H9 (cell line): ENCODE results near the gene ZBTB17. TPM values are rescaled to one million over a fixed set of nuclear protein-coding genes. Genes with fewer than 3 reads are reported as not detected.

Experiments
- DNase-seq: peaks from one replicate; pipeline ENCODE4 v3.0.0-alpha.2; 2017
- H2AFZ ChIP-seq: one replicate; pipeline ENCODE4 v1.6.1; 2013; ENCODE audit warnings: mild to moderate bottlenecking, low read length, control low read depth, moderate library complexity
- H2AK5ac ChIP-seq: 2 replicates; pipeline ENCODE4 v1.6.1; 2013; ENCODE audit warnings: low read length, control low read depth, mixed read lengths; ENCODE audit not compliant: insufficient read length
- H2BK120ac ChIP-seq: one replicate; pipeline ENCODE4 v1.6.1; 2013; ENCODE audit warnings: low read depth, mild to moderate bottlenecking, low read length, control low read depth, inconsistent platforms; ENCODE audit not compliant: poor library complexity, severe bottlenecking
- H2BK12ac ChIP-seq: 2 replicates; pipeline ENCODE4 v1.6.1; 2013; ENCODE audit warnings: low read length, control low read depth, mixed read lengths, low read depth; ENCODE audit not compliant: insufficient read length
- H2BK15ac ChIP-seq: 2 replicates; pipeline ENCODE4 v1.6.1; 2013; ENCODE audit warnings: low read depth, low read length, control low read depth
- H2BK20ac ChIP-seq: one replicate; pipeline ENCODE4 v1.6.1; 2013; ENCODE audit warnings: low read depth, mild to moderate bottlenecking, low read length, control low read depth, inconsistent platforms; ENCODE audit not compliant: poor library complexity, severe bottlenecking
- H2BK5ac ChIP-seq: 2 replicates; pipeline ENCODE4 v1.6.1; 2013; ENCODE audit warnings: low read length, control low read depth, mixed read lengths; ENCODE audit not compliant: insufficient read length
- H3K14ac ChIP-seq: 2 replicates; pipeline ENCODE4 v1.6.1; 2013; ENCODE audit warnings: low read length, control low read depth; ENCODE audit not compliant: insufficient read depth
- H3K18ac ChIP-seq: 2 replicates; pipeline ENCODE4 v1.6.1; 2013; ENCODE audit warnings: low read depth, mild to moderate bottlenecking, mixed read lengths, low read length, control low read depth; ENCODE audit not compliant: insufficient read length
- H3K23ac ChIP-seq: 2 replicates; pipeline ENCODE4 v1.6.1; 2013; ENCODE audit warnings: low read length, control low read depth, mixed read lengths, low read depth; ENCODE audit not compliant: insufficient read length
- H3K23me2 ChIP-seq: 2 replicates; pipeline ENCODE4 v1.6.1; 2013; ENCODE audit warnings: low read depth, mild to moderate bottlenecking, mixed read lengths, low read length, control low read depth; ENCODE audit not compliant: insufficient read length, poor library complexity, severe bottlenecking
- H3K27ac ChIP-seq: 2 replicates; pipeline ENCODE4 v1.5.1; 2013; ENCODE audit warnings: low read length, control low read depth, mixed read lengths, low read depth; ENCODE audit not compliant: insufficient read length
- H3K27me3 ChIP-seq: 2 replicates; pipeline ENCODE4 v1.6.1; 2013; ENCODE audit warnings: low read length, control low read depth, inconsistent platforms; ENCODE audit not compliant: insufficient read depth
- H3K4ac ChIP-seq: 2 replicates; pipeline ENCODE4 v1.6.1; 2013; ENCODE audit warnings: low read depth, mild to moderate bottlenecking, control low read depth, inconsistent platforms, low read length, moderate library complexity
- H3K4me1 ChIP-seq: 2 replicates; pipeline ENCODE4 v1.6.1; 2013; ENCODE audit warnings: low read length, control low read depth, inconsistent platforms; ENCODE audit not compliant: insufficient read depth
- H3K4me2 ChIP-seq: 2 replicates; pipeline ENCODE4 v1.6.1; 2013; ENCODE audit warnings: low read length, control low read depth, mixed read lengths; ENCODE audit not compliant: insufficient read length, insufficient read depth
- H3K56ac ChIP-seq: 2 replicates; pipeline ENCODE4 v1.6.1; 2013; ENCODE audit warnings: low read depth, mild to moderate bottlenecking, mixed read lengths, low read length, control low read depth; ENCODE audit not compliant: insufficient read length
- H3K79me1 ChIP-seq: 2 replicates; pipeline ENCODE4 v1.6.1; 2013; ENCODE audit warnings: low read depth, mild to moderate bottlenecking, moderate library complexity, low read length, control low read depth, inconsistent platforms; ENCODE audit not compliant: insufficient read depth, poor library complexity, severe bottlenecking
- H3K79me2 ChIP-seq: 2 replicates; pipeline ENCODE4 v1.6.1; 2013; ENCODE audit warnings: low read length, control low read depth, inconsistent platforms; ENCODE audit not compliant: insufficient read depth
- H3K9ac ChIP-seq: 2 replicates; pipeline ENCODE4 v1.6.1; 2013; ENCODE audit warnings: low read length, control low read depth, mixed read lengths; ENCODE audit not compliant: insufficient read length; ENCODE audit errors: extremely low read depth
- H3K9me3 ChIP-seq: one replicate; pipeline ENCODE4 v1.6.1; 2013; ENCODE audit warnings: low read depth, low read length, inconsistent platforms; ENCODE audit not compliant: control insufficient read depth
- H3T11ph ChIP-seq: one replicate; pipeline ENCODE4 v1.6.1; 2013; ENCODE audit warnings: mild to moderate bottlenecking, low read length, control low read depth, inconsistent platforms
- H4K20me1 ChIP-seq: one replicate; pipeline ENCODE4 v1.6.1; 2013; ENCODE audit not compliant: control insufficient read depth, insufficient read length, insufficient read depth
- H4K5ac ChIP-seq: 2 replicates; pipeline ENCODE4 v1.6.1; 2013; ENCODE audit warnings: low read depth, mild to moderate bottlenecking, mixed read lengths, low read length, control low read depth; ENCODE audit not compliant: insufficient read length
- H4K8ac ChIP-seq: replicated peaks from 2 replicates; pipeline ENCODE4 v1.6.1; 2013; ENCODE audit warnings: low read length, control low read depth, mixed read lengths, low read depth; ENCODE audit not compliant: insufficient read length
- H4K91ac ChIP-seq: 2 replicates; pipeline ENCODE4 v1.6.1; 2013; ENCODE audit warnings: low read depth, mild to moderate bottlenecking, moderate library complexity, mixed read lengths, low read length, control low read depth; ENCODE audit not compliant: insufficient read length
- H3K27ac Mint-ChIP-seq, 3 experiments: 2 replicates in 2 of 3; 3 replicates in 1 of 3; pipeline ENCODE4 v1.8.0; 2020 to 2021; ENCODE audit warnings: mixed read lengths in 3 of 3, mild to moderate bottlenecking in 1 of 3, moderate library complexity in 1 of 3
- H3K27me3 Mint-ChIP-seq: 2 replicates; pipeline ENCODE4 v1.8.0; 2021; ENCODE audit warnings: low read depth, mild to moderate bottlenecking, moderate library complexity, mixed read lengths
- H3K36me3 Mint-ChIP-seq, 3 experiments: 2 replicates in 2 of 3; 3 replicates in 1 of 3; pipeline ENCODE4 v1.8.0; 2020 to 2021; ENCODE audit warnings: low read depth in 3 of 3, mixed read lengths in 3 of 3; ENCODE audit not compliant: insufficient read depth in 1 of 3
- H3K4me1 Mint-ChIP-seq, 2 experiments: 2 replicates each; pipeline ENCODE4 v1.8.0; 2020; ENCODE audit warnings: mixed read lengths in 2 of 2
- H3K4me3 Mint-ChIP-seq, 2 experiments: 2 replicates in 1 of 2; 3 replicates in 1 of 2; pipeline ENCODE4 v1.8.0; 2020 to 2021; ENCODE audit warnings: mild to moderate bottlenecking in 2 of 2, mixed read lengths in 2 of 2, moderate library complexity in 1 of 2
- H3K9me3 Mint-ChIP-seq, 2 experiments: 2 replicates in 1 of 2; 3 replicates in 1 of 2; pipeline ENCODE4 v1.8.0; 2020; ENCODE audit warnings: mild to moderate bottlenecking in 2 of 2, mixed read lengths in 2 of 2, moderate library complexity in 1 of 2
- WGBS: extraction: QIAGEN DNeasy Blood & Tissue Kit; methylation state at CpG from one replicate; pipeline ENCODE4 v1.1.7; 2013; ENCODE audit warnings: missing lambda C conversion rate, low lambda C conversion rate, mixed read lengths; ENCODE audit not compliant: insufficient read length; ENCODE audit errors: extremely low coverage; 5-methylcytosine and 5-hydroxymethylcytosine counted together
- total RNA-seq: library from RNA; stranded (reverse); gene quantifications from 2 replicates; pipeline ENCODE4 v1.2.1, GENCODE V29; 2021
- TF ChIP-seq, protein P1 (sequence below): fragments of 200-600 bp; sonication (generic); conservative IDR thresholded peaks from 3 replicates; pipeline ENCODE4 v1.8.0; 2021; ENCODE audit warnings: antibody characterized with exemption, mild to moderate bottlenecking

The ZBTB17 gene
- total RNA-seq, 1 experiment from 2014 or later: 16.5 TPM

DNA sequence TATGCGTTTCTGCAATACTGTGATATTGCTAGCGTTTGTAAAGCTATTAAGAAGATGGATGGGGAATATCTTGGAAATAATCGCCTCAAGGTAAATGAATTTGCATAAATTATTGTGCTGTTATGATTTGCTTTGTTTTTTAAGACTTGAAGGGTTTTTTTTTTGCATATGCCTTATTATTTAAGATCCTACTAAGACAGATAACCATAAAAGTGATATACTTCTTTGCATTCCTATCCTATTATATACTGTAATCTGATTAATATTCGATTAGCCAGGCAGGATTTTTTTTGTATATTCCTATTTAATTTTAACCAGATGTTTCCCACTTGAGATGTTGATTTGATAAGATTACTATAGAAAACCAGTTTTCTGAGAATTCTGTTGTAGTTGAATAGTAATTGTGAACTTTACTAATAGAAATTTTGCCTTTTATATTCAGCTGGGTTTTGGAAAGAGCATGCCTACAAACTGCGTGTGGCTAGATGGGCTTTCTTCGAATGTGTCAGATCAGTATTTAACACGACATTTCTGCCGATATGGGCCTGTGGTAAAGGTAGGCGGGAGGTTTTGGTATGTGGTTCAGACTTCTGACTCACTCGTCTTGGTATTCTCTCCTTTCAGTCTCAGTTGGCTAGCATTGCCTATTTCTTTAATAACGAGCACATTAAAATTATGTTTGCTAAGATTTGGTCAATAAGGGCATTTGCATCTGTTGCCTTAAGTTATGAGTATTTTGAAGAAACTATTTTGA, 56.8 kb downstream of the ZBTB17 start:
- no peak overlapping the region for H3K4ac ChIP-seq
- Mint-ChIP-seq H3K4me3 (no peak overlapping the region), H3K9me3 (no peaks in the 10 kb centered on the region), H3K4me1 (peaks cover 2 to 4% of the 10 kb centered on the region in 2 experiments; a peak in 2 of 4 replicates), H3K27me3 (no peaks in the 10 kb centered on the region), H3K36me3 (peaks cover 23 to 74% (median 60%) of the 10 kb centered on the region in 3 experiments), H3K27ac (no peak overlapping the region)
- DNase-seq: no peak
- no peak overlapping the region for H2BK5ac ChIP-seq
- WGBS: no CpG with 5 or more reads among the region's 11 CpGs
- no peaks in the 10 kb centered on the region for H4K20me1 ChIP-seq
- H2BK20ac ChIP-seq: no peak overlapping the region
- no peak overlapping the region for H2BK15ac ChIP-seq
- no peak overlapping the region for H4K91ac ChIP-seq
- H2AFZ ChIP-seq: no peak overlapping the region
- H3K9ac ChIP-seq: no peak overlapping the region
- TF ChIP-seq, protein P1, sequence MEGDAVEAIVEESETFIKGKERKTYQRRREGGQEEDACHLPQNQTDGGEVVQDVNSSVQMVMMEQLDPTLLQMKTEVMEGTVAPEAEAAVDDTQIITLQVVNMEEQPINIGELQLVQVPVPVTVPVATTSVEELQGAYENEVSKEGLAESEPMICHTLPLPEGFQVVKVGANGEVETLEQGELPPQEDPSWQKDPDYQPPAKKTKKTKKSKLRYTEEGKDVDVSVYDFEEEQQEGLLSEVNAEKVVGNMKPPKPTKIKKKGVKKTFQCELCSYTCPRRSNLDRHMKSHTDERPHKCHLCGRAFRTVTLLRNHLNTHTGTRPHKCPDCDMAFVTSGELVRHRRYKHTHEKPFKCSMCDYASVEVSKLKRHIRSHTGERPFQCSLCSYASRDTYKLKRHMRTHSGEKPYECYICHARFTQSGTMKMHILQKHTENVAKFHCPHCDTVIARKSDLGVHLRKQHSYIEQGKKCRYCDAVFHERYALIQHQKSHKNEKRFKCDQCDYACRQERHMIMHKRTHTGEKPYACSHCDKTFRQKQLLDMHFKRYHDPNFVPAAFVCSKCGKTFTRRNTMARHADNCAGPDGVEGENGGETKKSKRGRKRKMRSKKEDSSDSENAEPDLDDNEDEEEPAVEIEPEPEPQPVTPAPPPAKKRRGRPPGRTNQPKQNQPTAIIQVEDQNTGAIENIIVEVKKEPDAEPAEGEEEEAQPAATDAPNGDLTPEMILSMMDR: no peak
- H3K4me1 ChIP-seq: no peaks in the 10 kb centered on the region; the same call in 1 of the 2 replicates
- no peak overlapping the region for H3T11ph ChIP-seq
- no peaks in the 10 kb centered on the region for H3K9me3 ChIP-seq
- no peak overlapping the region for H3K56ac ChIP-seq
- H4K5ac ChIP-seq: no peak overlapping the region
- H3K23ac ChIP-seq: no peak overlapping the region
- no peaks in the 10 kb centered on the region for H3K27me3 ChIP-seq
- no peaks in the 10 kb centered on the region for H3K79me2 ChIP-seq
- H2BK120ac ChIP-seq: no peak overlapping the region
- H3K23me2 ChIP-seq: no peaks in the 10 kb centered on the region
- no peak overlapping the region for H3K4me2 ChIP-seq
- no peak overlapping the region for H2AK5ac ChIP-seq
- no peak overlapping the region for H3K18ac ChIP-seq
- no peak overlapping the region for H3K27ac ChIP-seq
- no peak overlapping the region for H2BK12ac ChIP-seq
- H3K14ac ChIP-seq: no peak overlapping the region
- no peaks in the 10 kb centered on the region for H3K79me1 ChIP-seq
- no peak overlapping the region for H4K8ac ChIP-seq
